GM21576 (cell line): ENCODE data around the gene PGM5.
A peak's percentile ranks its signal among the peaks of the same experiment; 100 is the strongest.

Experiments used
- ATAC-seq: cut with Tn5 transposase; IDR thresholded peaks from one replicate; pipeline ENCODE4 v1.9.1; 2021; ENCODE audit warnings: mild to moderate bottlenecking, moderate library complexity; ENCODE audit not compliant: unreplicated experiment

Gene PGM5

DNA sequence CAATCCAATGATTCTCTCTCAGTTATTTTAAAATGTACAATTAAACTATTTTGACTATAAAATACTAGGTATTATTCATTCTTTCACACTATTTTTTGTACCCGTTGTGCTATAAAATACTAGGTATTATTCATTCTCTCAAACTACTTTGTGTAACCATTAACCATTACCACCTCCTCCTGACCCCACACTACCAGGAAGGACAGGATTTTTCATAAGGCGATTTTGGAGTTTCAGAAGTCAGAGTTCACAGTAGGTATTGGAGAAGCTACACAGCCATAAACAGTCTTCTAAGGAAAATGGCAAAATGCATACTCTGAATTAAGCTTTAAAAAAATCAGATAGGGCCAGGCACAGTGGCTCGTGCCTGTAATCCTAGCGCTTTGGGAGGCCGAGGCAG lies 219.4 kb downstream of the PGM5 start:
- no peak for ATAC-seq

DNA sequence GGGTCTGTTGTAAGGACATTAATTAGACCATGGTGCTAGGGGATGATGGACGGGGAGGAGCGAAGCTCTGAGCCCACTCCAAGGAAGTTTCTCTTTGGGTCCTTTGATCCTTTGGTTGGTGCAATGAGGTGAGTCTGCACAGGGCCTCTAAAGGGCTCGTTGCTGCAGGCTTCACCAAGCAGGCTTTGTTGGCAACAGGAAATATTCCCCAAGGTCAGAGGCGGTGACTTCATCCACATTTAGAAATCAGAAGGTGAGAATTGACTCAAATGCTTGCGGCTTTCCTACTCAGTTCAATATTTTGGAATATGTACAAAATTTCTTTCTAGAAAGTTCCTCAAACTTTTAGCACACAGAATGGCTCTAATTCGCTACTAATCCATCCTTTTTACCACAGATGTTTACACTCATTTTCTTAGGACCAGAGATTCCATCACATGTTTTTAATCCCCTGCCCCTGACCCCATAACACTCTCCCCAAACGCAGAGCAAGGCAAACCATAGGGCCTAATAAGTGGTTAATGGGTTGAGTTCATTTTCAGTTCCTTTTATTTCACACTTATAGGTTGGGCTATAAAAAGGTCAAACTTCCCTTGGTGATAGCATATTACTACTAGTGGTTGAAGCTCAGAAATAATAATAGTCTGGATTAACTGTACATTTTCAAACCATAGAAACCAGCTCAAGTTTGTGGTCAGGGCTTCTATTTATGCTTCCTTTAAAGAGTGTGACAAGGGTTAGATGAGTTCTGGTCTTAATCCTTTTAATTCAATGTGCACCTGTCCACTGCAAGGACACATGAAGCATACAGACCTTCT lies 221.6 kb downstream of the PGM5 start:
- peak; percentile 90 for ATAC-seq
